ENCODE results near the gene ESPN. TPM values are rescaled to one million over a fixed set of nuclear protein-coding genes. Genes with fewer than 3 reads are reported as not detected.

ESPN gene
- total RNA-seq, 1 donor from 2014 or later, result 0.90 TPM

DNA sequence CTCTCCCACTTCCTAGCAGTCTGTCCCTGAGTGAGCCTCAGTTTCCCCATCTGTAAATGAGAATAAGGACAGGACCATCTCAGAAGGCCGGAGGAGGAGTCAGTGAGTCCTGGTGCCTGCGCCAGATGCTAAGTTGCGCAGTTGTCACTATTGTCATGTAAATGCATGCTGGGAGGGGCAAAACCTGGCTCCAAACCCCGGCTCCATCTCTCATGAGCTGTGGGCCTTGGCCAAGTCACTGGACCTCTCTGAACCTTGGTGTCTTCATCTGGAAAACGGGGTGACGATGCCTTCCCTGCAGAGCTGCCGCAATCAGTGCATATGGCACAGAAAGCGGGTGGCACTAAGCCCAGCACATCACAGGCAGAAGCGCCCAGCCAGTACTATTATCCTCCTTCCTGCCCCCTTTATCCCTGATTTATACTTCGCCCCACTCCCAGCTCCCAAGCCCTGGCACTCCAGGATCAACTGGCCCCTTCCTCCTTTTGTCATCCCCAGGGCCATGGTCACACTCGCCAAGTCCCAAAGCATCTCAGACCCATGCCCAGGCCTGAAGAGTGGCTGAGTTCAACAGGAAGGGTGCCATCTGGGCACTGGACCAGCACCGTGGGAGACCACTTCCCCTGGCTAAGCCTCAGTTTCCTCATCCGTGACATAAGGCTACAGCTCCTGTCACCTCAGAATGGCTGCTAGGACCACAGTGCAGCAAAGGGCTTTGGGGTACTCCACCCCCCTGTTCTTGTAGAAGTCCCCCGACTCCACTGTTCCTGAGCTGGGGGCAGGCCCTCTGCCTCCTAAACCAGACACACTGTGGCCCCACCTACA, 71.2 kb downstream of the ESPN start:
- no peak for DNase-seq (ENCODE audit: low read depth in 2 of 2)

GRCh38 chr1:6496365-6496721, 71.8 kb downstream of the ESPN start:
- DNase-seq (ENCODE audit: low read depth in 2 of 2), result no peak

DNA sequence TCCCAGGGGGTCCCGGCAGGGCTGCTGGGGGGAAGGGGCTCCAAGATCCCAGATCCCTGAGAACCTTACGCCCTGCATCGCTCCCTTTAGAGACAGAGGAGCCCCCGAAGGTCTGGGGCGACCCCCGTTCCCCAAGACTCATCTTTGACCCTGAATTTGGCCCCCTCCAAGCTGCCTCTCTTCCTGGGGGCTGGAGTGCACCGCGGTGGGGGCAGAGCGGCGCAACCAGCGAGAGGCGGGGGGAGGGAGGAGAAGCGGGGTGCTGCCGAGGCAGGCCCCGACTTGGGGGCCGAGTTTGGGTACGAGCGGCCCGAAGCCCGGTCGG, 72.3 kb downstream of the ESPN start:
- DNase-seq (ENCODE audit: low read depth in 2 of 2), result no peak

DNA sequence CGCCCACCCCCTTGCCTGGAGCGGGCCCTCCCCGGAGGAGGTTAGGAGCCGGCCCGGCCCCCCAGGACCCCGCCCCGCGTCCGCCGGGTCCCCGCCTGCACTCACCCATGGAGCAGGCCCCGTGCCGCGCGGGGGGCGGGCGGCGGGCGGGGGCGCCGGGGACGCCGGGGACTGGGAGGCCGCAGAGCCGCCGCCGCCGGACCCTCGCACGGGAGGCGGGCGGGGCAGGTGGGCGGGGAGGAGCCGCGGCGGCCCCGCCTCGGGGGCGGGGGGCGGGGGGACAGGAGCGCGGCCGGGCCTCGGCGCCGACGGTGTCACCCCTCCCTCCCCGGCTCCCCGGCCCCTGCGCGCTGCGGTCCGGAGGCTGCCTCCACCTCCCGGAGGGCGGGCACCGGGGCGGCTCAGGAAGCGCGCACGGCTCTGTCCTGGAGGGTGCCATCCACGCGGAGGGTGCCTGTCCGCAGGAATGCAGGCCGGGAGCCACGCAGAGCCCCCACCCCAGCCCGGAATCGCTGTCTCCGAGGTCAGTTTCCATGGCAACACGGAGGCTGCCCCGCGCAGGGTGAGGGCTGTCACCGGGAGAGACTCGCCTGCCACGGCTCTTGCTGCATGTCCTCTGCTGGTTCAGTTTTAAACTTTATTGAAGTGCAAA, 72.8 kb downstream of the ESPN start:
- peak in 1 of 2 donors; percentile 62 for DNase-seq (ENCODE audit: low read depth in 2 of 2)

DNA sequence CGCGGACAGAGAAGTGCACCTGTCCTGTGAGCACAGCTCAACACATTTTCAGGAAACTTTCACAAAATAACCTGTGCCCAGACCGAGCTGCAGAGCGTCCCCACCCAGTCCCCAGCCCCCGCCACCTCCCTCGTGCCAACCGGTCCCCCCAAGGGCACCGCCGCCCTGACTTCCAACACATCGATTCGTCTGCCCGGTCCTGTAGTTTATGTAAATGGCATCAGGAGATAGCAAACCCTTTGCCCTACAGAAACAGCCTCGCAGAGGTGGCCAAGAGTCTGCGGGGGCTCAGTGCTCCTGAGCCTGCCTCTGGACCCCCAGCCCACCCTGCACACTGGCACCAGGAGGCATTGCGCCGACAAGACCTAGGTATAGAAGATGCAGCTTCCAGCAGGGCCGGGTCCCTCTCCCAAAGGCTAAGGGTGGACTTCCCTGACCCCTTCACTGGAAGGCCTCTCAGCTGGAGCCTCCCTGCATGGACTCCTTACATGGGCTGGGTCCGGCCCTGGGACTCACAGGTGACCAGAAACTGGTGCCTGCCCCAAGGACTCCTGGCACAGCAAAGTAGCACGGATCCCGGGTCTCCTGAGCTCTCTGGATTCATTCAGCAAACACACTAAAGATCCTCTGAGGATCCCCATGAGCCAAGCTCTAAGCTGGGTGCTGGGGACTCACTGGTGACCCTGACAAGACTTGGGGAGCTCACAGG, 73.4 kb downstream of the ESPN start:
- no peak for DNase-seq (ENCODE audit: low read depth in 2 of 2)

- no peak for DNase-seq (ENCODE audit: low read depth in 2 of 2)
These were observed 74.1 kb downstream of the ESPN start for GRCh38 chr1:6498576-6499111.

DNA sequence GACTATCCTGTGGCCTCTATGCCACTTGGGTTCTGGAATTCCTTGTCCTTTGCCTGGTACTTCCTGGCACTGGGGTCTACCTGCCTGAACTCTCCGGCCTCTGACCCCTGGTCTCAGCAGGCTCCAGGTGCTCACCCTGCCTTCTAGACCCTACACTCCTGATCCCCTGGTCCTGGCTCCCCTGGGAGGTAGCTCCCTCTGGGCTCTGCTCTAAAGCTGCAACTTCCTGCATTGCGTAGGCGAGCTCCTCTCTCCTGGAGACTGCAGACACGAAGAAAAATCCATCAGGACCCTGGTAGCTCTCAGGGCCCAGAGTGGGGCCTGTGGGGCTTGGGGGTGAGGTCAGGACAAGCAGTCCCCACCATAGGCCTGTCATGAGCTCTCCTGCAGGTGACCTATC, 74.7 kb downstream of the ESPN start:
- DNase-seq (ENCODE audit: low read depth in 2 of 2), result no peak

GRCh38 chr1:6500544-6501278, 76.1 kb downstream of the ESPN start:
- DNase-seq (ENCODE audit: low read depth in 2 of 2), result no peak

DNA sequence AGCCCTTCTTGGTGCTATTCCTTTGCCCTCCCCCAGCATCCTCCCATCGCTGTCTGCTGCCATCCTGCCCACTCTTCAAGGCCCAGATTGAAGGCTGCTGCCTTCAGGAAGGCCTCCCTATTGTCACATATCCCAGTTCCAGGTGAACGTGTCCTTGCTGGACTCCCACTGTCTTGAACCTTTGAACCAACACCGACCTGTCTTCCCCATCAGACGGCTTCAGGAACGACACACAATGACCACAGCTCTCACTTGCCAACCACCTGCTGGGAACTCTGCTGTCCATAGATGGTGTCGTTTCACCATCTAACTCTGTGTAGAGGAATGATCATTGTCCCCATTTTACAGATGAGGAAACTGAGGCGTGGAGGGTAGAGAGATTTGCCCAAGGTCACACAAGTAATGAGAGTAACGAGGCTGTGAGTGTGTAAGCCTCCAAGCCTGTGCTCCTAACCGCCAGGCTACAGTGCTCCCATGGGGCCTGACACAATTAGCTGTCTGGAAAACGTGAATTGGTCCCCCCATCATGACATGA, 76.8 kb downstream of the ESPN start:
- no peak for DNase-seq (ENCODE audit: low read depth in 2 of 2)

- peak in 1 of 2 donors; percentile 32 for DNase-seq (ENCODE audit: low read depth in 2 of 2)
These were observed 77.7 kb downstream of the ESPN start for GRCh38 chr1:6502000-6502891.

GRCh38 chr1:6503884-6504602, 79.5 kb downstream of the ESPN start:
- DNase-seq (ENCODE audit: low read depth in 2 of 2), result no peak

GRCh38 chr1:6504887-6505286, 80.3 kb downstream of the ESPN start:
- DNase-seq (ENCODE audit: low read depth in 2 of 2), result no peak

GRCh38 chr1:6505367-6506209, 81.0 kb downstream of the ESPN start:
- no peak for DNase-seq (ENCODE audit: low read depth in 2 of 2)

DNA sequence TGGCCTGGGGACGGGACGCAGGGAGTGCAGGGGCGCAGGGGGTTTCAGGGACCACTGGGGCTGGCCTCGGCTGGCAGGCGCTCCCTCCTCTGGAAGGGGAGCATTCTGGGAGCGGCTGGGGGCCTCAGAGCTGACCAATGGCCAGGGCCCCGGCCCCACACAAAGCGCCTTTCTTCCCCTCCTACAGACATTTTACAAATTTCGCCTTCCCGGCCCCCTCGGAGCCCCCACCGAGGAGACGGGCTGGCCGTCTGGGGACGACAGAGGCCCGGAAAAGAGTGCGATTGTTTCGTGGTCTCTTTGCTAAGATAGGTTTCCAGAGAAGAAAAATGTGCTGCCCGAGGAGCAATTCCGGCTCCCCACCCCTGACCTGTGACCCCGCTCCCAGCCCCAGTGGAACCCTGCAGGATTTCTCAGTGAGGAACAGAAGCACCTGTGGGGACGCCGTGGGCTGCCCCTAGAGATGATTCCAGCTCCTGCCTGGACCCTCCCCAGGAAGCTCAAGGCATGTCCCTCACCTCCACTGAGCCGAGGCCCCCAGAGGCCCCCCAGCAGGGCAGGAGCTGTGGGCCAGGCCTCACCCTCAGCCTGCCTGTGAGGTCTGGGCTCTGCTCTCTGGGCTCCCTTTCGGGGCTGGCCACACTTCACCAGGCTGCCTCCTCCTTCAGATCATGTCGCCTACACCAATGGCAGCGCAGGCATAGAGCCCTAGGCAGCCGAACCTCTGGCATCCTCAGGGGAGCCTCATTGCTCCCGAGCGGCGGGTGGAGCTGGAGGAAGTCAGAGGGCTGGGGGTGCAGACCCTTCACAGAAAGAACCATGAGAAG, 81.8 kb downstream of the ESPN start:
- DNase-seq (ENCODE audit: low read depth in 2 of 2), result no peak

DNA sequence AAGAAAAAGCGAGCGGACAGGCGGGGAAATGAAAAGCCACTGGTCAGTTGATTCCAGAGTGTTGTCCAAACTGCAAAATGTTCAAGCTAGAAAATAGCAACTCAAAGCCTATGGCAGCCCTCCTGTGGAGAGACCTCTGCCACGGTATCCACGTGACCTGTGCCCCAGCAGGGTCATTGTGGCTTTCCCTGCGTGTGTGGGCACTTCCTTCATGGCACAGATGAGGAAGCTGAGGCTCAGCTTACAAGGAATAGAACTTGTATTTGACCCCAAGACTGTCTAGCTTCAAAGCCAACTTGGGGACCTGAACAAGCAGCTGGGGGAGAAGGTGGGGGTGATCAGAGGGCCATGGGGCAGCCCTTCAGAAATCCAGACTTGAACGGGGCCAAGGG, 82.5 kb downstream of the ESPN start:
- DNase-seq (ENCODE audit: low read depth in 2 of 2), result no peak

DNA sequence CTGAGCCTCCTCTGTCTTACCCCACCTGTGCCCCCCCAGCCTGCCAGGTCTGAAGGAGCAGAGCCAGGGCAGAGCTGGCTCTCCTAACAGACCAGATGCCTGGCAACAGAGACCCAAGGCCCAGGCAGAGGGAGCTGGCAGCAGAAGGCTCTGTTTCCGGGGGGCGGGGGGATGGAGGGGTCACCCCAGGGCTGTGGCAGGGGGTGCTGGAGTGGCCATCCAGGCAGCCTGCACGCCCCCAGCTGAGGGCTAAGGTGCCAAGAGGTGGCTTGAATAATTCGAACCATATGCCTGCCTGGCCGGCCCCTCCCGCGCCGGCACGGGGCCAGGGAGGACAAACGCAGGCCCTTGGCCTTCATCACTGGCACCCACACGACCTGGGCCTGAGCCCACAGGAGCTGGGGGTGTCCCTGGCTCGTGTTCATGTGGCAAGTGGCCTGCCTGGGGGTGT, 82.9 kb downstream of the ESPN start:
- DNase-seq (ENCODE audit: low read depth in 2 of 2), result no peak

GRCh38 chr1:6508154-6508815, 83.7 kb downstream of the ESPN start:
- DNase-seq (ENCODE audit: low read depth in 2 of 2), result no peak

Measured in dermis microvascular lymphatic vessel endothelial cell (primary cell).